K562 (cell line): ENCODE measurements around the gene EFNA2. TPM values are rescaled to one million over a fixed set of nuclear protein-coding genes. Genes with fewer than 3 reads are reported as not detected.
A peak's percentile ranks its signal among the peaks of the same experiment; 100 is the strongest.

Source experiments
- ARID1B ChIP-seq: fragments of 450-650 bp; IDR thresholded peaks from 2 replicates; pipeline ENCODE4 v1.6.1; 2016; ENCODE audit warnings: antibody characterized with exemption, mild to moderate bottlenecking, inconsistent platforms
- BCOR ChIP-seq: fragments of 450-650 bp; IDR thresholded peaks from 2 replicates; pipeline ENCODE4 v1.6.1; 2016
- ETV1 ChIP-seq: fragments of 450-650 bp; conservative IDR thresholded peaks from 2 replicates; pipeline ENCODE4 v1.6.1; 2016; ENCODE audit warnings: missing genetic modification characterization, control low read depth, low read depth, missing compliant biosample characterization
- ETV6 ChIP-seq, 3 experiments: fragments of 150-350 bp in 1 of 3; sonication (generic) in 1 of 3; formaldehyde crosslinking in 1 of 3; IDR thresholded peaks; 2 replicates each; pipeline versions ENCODE4 v1.6.1 to v1.8.0; 2014 to 2022; ENCODE audit warnings: borderline replicate concordance in 2 of 3, low read depth in 2 of 3, antibody characterized with exemption in 1 of 3, low read length in 1 of 3, mild to moderate bottlenecking in 1 of 3, missing genetic modification reagents in 1 of 3
- EZH2 ChIP-seq: IDR thresholded peaks from 2 replicates; pipeline ENCODE4 v1.6.1; 2012; ENCODE audit warnings: low read depth, mild to moderate bottlenecking, inconsistent platforms, low read length, borderline replicate concordance
- GABPB2 ChIP-seq: fragments of 250-450 bp; sonication (Bioruptor Pico); conservative IDR thresholded peaks from 2 replicates; pipeline ENCODE4 v1.5.1; 2021; ENCODE audit warnings: mild to moderate bottlenecking
- GTF2B ChIP-seq: IDR thresholded peaks from 2 replicates; pipeline ENCODE4 v1.6.1; 2011; ENCODE audit not compliant: insufficient read length; ENCODE audit errors: extremely low read depth
- HMG20A ChIP-seq: fragments of 450-650 bp; formaldehyde crosslinking; conservative IDR thresholded peaks from 2 replicates; pipeline ENCODE4 v1.4.0; 2020; ENCODE audit warnings: mild to moderate bottlenecking, mixed read lengths
- HMGN3 ChIP-seq: IDR thresholded peaks from 2 replicates; pipeline ENCODE4 v1.6.1; 2011; ENCODE audit warnings: borderline replicate concordance, low read depth, mild to moderate bottlenecking, mixed read lengths, low read length; ENCODE audit not compliant: insufficient read length; ENCODE audit errors: extremely low read depth
- KDM1A ChIP-seq, 2 experiments: fragments of 450-650 bp; IDR thresholded peaks; 2 replicates each; pipeline ENCODE4 v1.6.1; 2016; ENCODE audit warnings: mild to moderate bottlenecking in 2 of 2
- MIER1 ChIP-seq: fragments of 450-650 bp; IDR thresholded peaks from 2 replicates; pipeline ENCODE4 v1.6.1; 2016; ENCODE audit warnings: antibody characterized with exemption, mild to moderate bottlenecking, low read depth
- MXD1 ChIP-seq: fragments of 250-450 bp; sonication (Bioruptor Pico); IDR thresholded peaks from 2 replicates; pipeline ENCODE4 v1.8.0; 2021; ENCODE audit warnings: borderline replicate concordance, mild to moderate bottlenecking, moderate library complexity; ENCODE audit not compliant: poor library complexity, severe bottlenecking
- NR0B1 ChIP-seq: fragments of 450-650 bp; IDR thresholded peaks from one replicate; pipeline ENCODE4 v1.6.1; 2018; ENCODE audit warnings: mild to moderate bottlenecking, moderate library complexity; ENCODE audit not compliant: partially characterized antibody
- POLR3A ChIP-seq: IDR thresholded peaks from 2 replicates; pipeline ENCODE4 v1.6.1; 2011; ENCODE audit warnings: borderline replicate concordance, mild to moderate bottlenecking, moderate library complexity; ENCODE audit not compliant: insufficient read length, insufficient read depth; ENCODE audit errors: extremely low read depth
- RUNX1 ChIP-seq: sonication (generic); IDR thresholded peaks from 2 replicates; pipeline ENCODE4 v1.6.1; 2016; ENCODE audit warnings: antibody characterized with exemption, low read depth
- SP1 ChIP-seq: sonication (generic); formaldehyde crosslinking; IDR thresholded peaks from 2 replicates; pipeline ENCODE4 v1.8.1; 2022; ENCODE audit warnings: mild to moderate bottlenecking, missing genetic modification reagents
- SPI1 ChIP-seq: IDR thresholded peaks from 2 replicates; pipeline ENCODE4 v1.6.1; 2011; ENCODE audit warnings: low read depth, low read length, control low read depth, borderline replicate concordance
- SUPT5H ChIP-seq: fragments of 450-650 bp; IDR thresholded peaks from 2 replicates; pipeline ENCODE4 v1.6.1; 2016
- TAF9B ChIP-seq: fragments of 450-650 bp; IDR thresholded peaks from 2 replicates; pipeline ENCODE4 v1.6.1; 2018; ENCODE audit warnings: mild to moderate bottlenecking; ENCODE audit not compliant: partially characterized antibody
- TBP ChIP-seq: optimal IDR thresholded peaks from 2 replicates; pipeline ENCODE3; 2011; ENCODE audit warnings: low read depth, low read length, improper control_type of control experiment
- YBX1 ChIP-seq: fragments of 450-650 bp; IDR thresholded peaks from 2 replicates; pipeline ENCODE4 v1.7.1; 2016; ENCODE audit warnings: mild to moderate bottlenecking
- ZBTB2 ChIP-seq: fragments of 450-650 bp; IDR thresholded peaks from 2 replicates; pipeline ENCODE4 v1.6.1; 2016; ENCODE audit warnings: antibody characterized with exemption
- ZFPM2 ChIP-seq: fragments of 250-450 bp; sonication (Bioruptor Pico); IDR thresholded peaks from 2 replicates; pipeline ENCODE4 v1.5.1; 2022; ENCODE audit warnings: mild to moderate bottlenecking
- ZNF134 ChIP-seq: fragments of 250-450 bp; sonication (Bioruptor Pico); conservative IDR thresholded peaks from 2 replicates; pipeline ENCODE4 v1.4.0; 2020
- ZNF507 ChIP-seq: conservative IDR thresholded peaks from 2 replicates; pipeline ENCODE4 v1.6.1; 2017; ENCODE audit warnings: missing genetic modification characterization, missing compliant biosample characterization
- ZNF780A ChIP-seq: fragments of 250-450 bp; sonication (Bioruptor Pico); IDR thresholded peaks from 2 replicates; pipeline ENCODE4 v1.5.0; 2021; ENCODE audit warnings: mild to moderate bottlenecking
- polyA plus RNA-seq, 8 experiments: library from polyadenylated mRNA; depleted of rRNA in 4 of 8; stranded (reverse) in 5 of 8; unstranded in 3 of 8; fragments of >200 nt; fragmentation: Nextera tagmentation in 2 of 8; fragmentation: Illumina TruSeq in 1 of 8; extraction: Ambion mirVana in 2 of 8; extraction: Trizol in 1 of 8; gene quantifications; 2 replicates each; pipeline versions ENCODE4 v1.2.1 to v1.2.3, GENCODE V29; 2011 to 2014; ENCODE audit warnings: inconsistent platforms in 1 of 8, missing spikeins in 1 of 8
- total RNA-seq, 7 experiments: library from RNA; depleted of rRNA in 6 of 7; stranded (reverse); fragments of >200 nt in 6 of 7; fragmentation: Illumina TruSeq in 2 of 7; extraction: Trizol in 2 of 7; gene quantifications; 2 replicates each; pipeline versions ENCODE4 v1.2.1 to v1.2.3, GENCODE V29; 2011 to 2021; ENCODE audit warnings: low replicate concordance in 1 of 7

EFNA2 gene
- total and polyA plus RNA-seq, 9 of the 15 experiments (the other 6 are each of a cell fraction or from before 2014, with no cell fraction given): 0.11 to 0.44 (median 0.15) TPM; not detected in 6

GRCh38 chr19:1264801-1265614, 20.7 kb upstream of the EFNA2 start (continued):
- TF ChIP-seq EZH2 (no peak), YBX1 (no peak), SPI1 (no peak), ARID1B (peak; percentile 81), ZBTB2 (peak; percentile 42; the same call in 1 of the 2 replicates), ETV1 (tag) (no peak), ZFPM2 (no peak), HMG20A (CRISPR knock-in tag) (no peak), SP1 (CRISPR knock-in tag) (no peak), HMGN3 (peak; percentile 14), GABPB2 (CRISPR knock-in tag) (no peak), ZNF134 (CRISPR knock-in tag) (no peak), MIER1 (no peak), MXD1 (CRISPR knock-in tag) (no peak), GTF2B (no peak), ETV6 (IDR thresholded peaks at IDR 0.05; ENCODE audit: borderline replicate concordance in 1 of 2, low read depth in 2 of 2, low read length in 1 of 2) (no peak), ETV6 (CRISPR knock-in tag; IDR thresholded peaks at IDR 0.05; ENCODE audit: borderline replicate concordance) (no peak), POLR3A (no peak), TBP (no peak), SUPT5H (no peak), ZNF780A (CRISPR knock-in tag) (no peak), KDM1A (IDR thresholded peaks at IDR 0.05) (peak; percentile 32 to 40; a peak in 1 of 4 replicates), NR0B1 (no peak), RUNX1 (no peak), TAF9B (no peak), ZNF507 (no peak), BCOR (peak; percentile 62)
